GM06990 (cell line): Measurements from ENCODE around the gene JSRP1.

Experiments
- DNase-seq: peaks from one replicate; pipeline ENCODE4 v3.0.0-alpha.2; 2011; ENCODE audit not compliant: insufficient read length; ENCODE audit errors: extremely low read depth
- H3K27me3 ChIP-seq: replicated peaks from 2 replicates; pipeline ENCODE4 v1.6.0; 2011; ENCODE audit warnings: low read length; ENCODE audit not compliant: control insufficient read depth, insufficient read depth
- H3K36me3 ChIP-seq: 2 replicates; pipeline ENCODE4 v1.5.1; 2011; ENCODE audit warnings: low read length; ENCODE audit not compliant: control insufficient read depth, insufficient read depth
- H3K4me3 ChIP-seq: replicated peaks from 2 replicates; pipeline ENCODE4 v1.5.1; 2011; ENCODE audit warnings: low read depth, mild to moderate bottlenecking, control low read depth, low read length
- CTCF ChIP-seq: IDR thresholded peaks from 2 replicates; pipeline ENCODE4 v1.5.1; 2011; ENCODE audit warnings: low read length, control low read depth, mild to moderate bottlenecking, inconsistent platforms; ENCODE audit not compliant: insufficient read depth, poor library complexity, severe bottlenecking

Gene JSRP1

GRCh38 chr19:2225415-2226050 lies 30.7 kb downstream of the JSRP1 start:
- TF ChIP-seq CTCF = no peak
- no peak overlapping the region for H3K4me3 ChIP-seq
- H3K27me3 ChIP-seq = no peaks in the 10 kb centered on the region
- H3K36me3 ChIP-seq = peaks cover 40% of the 10 kb centered on the region
- no peak for DNase-seq

- no peaks in the 10 kb centered on the region for H3K27me3 ChIP-seq
- DNase-seq = no peak
- TF ChIP-seq CTCF = no peak
- H3K4me3 ChIP-seq = no peak overlapping the region
- peaks cover 44% of the 10 kb centered on the region for H3K36me3 ChIP-seq
Observed at GRCh38 chr19:2224754-2225349, 31.4 kb downstream of the JSRP1 start.

- DNase-seq = peak; percentile 71
- no peaks in the 10 kb centered on the region for H3K27me3 ChIP-seq
- no peak for TF ChIP-seq CTCF
- no peak overlapping the region for H3K4me3 ChIP-seq
- H3K36me3 ChIP-seq = peaks cover 41% of the 10 kb centered on the region
Observed at GRCh38 chr19:2223959-2224358, 32.3 kb downstream of the JSRP1 start.

- no peak for TF ChIP-seq CTCF
- DNase-seq = no peak
- Histone ChIP-seq H3K36me3 (peaks cover 35% of the 10 kb centered on the region), H3K4me3 (no peak overlapping the region), H3K27me3 (no peaks in the 10 kb centered on the region)
Observed at GRCh38 chr19:2223391-2223790, 32.8 kb downstream of the JSRP1 start.

- TF ChIP-seq CTCF = peak; percentile 20
- no peak overlapping the region for H3K4me3 ChIP-seq
- no peak for DNase-seq
- no peaks in the 10 kb centered on the region for H3K27me3 ChIP-seq
- H3K36me3 ChIP-seq = peaks cover 39% of the 10 kb centered on the region
Observed at GRCh38 chr19:2221918-2222317, 34.3 kb downstream of the JSRP1 start.
